ENCODE results near the gene GALNT1.

Gene GALNT1

GRCh38 chr18:35682281-35682867 is 100.8 kb downstream of the GALNT1 start:
- DNase-seq: no peak

- peak in 1 of 2 donors; percentile 13 for DNase-seq
Observed at GRCh38 chr18:35683021-35683420, 101.5 kb downstream of the GALNT1 start.

DNA sequence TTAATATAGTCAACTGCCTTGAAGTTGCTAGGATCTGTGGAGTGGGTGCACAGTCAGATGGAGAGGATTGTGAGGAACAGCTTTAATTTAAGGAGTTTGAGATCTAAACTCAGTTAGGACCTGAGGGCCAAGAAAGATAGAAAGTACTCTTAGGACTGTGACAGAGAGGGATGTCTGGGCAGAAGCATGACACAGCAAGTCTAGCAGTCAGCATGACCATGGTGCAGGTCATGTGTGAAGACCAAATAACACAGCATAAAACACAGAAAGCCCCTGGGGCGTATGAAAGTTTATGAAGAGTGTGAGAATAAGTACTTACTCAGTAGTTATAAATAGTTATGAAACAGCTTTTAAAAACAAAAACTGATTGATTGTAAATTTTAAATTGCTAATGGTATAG is 107.2 kb downstream of the GALNT1 start:
- no peak for DNase-seq

GRCh38 chr18:35689728-35690127 is 108.2 kb downstream of the GALNT1 start:
- no peak for DNase-seq

DNA sequence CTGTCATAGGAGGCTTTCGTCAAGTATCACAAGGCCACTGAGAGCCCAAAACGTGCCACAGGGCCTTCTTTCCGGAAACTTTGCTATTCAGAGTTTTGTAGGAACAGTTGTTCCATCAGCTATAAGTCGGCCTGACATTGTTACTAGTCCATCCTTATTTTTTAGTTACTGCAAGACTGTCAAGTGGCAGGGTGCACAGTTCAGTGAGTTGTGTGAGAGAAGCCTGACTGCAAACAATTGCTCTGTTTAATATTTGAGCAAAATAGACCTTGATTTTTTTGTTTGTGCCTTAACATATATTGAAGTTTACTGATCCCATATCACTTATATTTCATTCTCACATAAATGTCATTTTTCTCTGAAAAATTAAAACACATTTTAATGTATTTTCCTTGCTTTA is 110.1 kb downstream of the GALNT1 start:
- no peak for DNase-seq

DNA sequence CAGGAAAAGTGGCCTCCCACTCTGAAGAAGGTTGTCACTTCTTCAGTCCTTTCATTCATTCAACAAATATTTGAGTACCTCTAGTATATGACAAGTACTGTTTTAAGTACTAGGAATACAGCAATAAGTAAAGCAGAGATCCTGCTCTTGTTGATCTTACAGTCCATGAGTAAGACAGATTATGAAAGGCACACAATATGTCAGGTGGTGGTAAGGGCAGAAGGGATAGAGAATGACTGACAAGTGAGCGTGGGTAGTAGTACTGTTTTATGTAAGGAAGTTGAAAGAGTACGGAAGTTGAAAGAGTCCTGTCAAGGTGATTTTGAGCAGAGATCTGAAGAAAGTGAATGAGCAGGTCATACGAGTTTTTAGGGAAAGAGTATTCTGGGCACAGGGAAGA is 111.3 kb downstream of the GALNT1 start:
- DNase-seq: no peak

DNA sequence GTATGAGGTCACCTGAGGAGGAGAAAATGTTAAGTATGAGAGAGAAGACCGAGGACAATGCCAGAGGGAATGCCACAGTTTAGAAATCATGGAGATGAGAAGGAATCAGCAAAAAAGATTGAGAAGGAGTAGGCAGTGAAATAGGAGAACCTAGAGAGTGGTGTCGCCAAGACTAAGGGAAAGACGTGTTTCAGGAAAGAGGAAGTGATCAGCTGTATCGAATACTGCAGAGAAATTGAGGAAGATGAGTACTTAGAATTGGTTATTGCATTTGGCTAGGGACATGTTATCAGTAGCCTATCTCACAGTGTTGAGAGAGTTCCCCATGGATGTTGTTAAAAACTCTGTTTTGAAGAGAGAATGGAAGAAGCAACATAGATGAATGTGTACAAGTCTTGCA is 112.3 kb downstream of the GALNT1 start:
- DNase-seq: no peak

DNA sequence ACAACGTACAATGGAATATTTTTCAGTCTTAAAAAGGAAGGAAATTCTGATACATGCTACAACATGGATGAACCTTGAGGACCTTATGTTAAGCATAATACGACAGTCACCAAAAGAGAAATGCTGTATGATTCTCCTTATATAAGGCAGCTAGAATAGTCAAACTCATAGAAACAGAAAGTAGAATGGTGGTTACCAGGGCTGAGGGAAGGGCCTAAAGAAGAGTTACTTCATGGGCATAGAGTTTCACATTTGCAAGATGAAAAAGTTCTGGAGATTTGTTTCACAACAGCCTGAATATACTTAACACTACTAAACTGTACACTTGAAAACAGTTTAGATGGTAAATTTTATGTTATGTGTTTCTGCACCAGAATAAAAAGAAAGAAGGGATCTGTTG is 113.3 kb downstream of the GALNT1 start:
- no peak for DNase-seq

DNA sequence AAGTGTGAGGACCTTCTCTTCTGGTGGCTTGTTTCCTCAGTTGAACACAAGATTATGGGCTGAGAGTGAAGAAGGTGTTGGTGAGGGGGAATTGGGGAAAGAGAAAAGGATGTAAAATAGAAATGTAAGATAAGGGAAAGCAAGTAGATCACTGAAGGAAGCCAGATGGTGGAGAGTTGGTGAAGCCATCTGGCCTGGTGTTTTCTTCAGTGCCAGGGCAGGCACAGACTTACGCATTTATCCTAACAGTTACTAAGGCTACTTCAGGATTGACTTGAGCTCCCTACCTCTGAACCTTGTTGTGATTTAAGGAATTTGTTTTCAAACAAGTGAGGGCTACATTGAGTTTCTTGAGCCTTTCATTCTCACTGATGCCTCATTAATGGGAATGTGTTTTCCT is 113.8 kb downstream of the GALNT1 start:
- DNase-seq: peak in 1 of 2 donors; percentile 74

DNA sequence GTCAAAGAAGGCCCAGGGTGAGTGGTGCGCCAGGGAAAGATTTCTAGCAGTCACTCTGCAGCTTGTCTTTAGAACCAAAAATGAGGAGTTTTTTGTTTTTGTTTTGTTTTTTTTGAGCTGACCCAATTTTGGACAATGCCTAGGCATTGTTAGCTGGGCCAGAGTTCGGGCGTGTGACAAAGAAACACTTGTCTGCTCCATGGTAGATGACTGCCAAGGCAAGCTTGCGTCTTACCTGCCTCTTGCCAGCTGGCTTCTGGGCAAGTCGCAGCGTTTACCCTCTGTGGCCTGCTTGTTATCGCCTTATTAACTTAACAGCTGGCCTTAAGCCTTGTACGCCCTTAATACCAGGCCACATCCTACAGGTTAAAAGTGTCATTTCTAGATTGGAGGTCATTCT is 114.3 kb downstream of the GALNT1 start:
- DNase-seq: peak; percentile 81 to 92

GRCh38 chr18:35696307-35696706 is 114.8 kb downstream of the GALNT1 start:
- no peak for DNase-seq

GRCh38 chr18:35697869-35698268 is 116.3 kb downstream of the GALNT1 start:
- no peak for DNase-seq

DNA sequence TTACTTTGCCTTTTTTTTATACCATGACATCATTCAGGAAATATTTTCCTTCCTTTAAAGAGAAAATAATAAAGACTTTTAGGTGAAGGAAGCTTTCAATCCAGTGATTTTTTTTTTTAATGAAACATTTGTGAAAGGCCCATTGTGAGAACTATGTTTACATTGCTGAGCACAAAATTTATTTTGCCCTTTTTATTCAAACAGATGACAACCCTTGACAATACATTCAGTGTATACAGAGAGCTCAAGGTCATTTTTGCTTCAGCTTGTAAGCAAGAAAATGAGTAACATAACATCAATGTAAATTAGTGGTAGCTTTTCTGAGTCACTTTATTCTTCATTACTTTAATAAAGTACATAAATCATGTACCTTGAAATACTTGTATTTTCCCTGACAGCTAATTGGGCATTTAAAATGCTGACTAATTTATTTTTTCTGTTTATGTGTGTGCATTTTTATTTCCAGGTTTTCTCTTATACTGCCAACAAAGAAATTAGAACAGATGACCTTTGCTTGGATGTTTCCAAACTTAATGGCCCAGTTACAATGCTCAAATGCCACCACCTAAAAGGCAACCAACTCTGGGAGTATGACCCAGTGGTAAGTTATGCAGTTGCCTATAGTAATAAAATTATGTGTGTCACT is 121.6 kb downstream of the GALNT1 start:
- DNase-seq: no peak

DNA sequence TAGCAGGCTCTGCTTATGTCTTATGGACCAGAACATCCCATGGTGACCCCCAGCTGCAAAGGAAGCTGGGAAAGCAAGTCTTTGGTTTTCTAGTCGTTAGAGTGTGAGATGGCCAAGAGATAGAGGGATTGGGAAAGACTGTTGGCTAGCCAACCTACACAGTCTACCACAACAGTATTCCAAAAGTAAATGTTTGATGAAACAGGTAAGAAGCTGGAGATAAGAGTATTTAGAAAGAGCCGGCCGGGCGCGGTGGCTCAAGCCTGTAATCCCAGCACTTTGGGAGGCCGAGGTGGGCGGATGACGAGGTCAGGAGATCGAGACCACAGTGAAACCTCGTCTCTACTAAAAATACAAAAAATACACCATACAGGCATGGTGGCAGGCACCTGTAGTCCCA is 124.4 kb downstream of the GALNT1 start:
- no peak for DNase-seq

DNA sequence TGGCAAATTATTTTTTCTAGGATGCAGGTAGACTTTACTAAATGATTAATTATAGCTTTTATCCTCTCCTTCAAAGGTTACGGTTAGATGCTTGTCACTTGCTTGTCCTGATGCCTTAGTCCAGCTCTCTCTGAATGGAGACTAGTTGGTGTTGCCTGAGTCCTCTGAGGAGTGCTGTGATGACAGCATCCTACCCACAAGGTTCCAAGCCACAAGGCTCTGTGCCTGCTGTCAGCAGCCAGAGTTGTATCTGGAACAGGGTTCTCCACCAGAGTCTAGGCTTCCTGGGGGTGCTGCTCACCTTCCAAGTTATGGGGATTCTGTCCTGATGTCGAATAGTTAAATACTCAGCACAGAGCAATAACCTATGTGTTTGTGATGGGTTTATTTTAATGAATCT is 125.7 kb downstream of the GALNT1 start:
- DNase-seq: no peak

- no peak for DNase-seq
Observed at GRCh38 chr18:35707674-35708073, 126.1 kb downstream of the GALNT1 start.

GRCh38 chr18:35710581-35710980 is 129.0 kb downstream of the GALNT1 start:
- no peak for DNase-seq

GRCh38 chr18:35711227-35711626 is 129.7 kb downstream of the GALNT1 start:
- DNase-seq: no peak

DNA sequence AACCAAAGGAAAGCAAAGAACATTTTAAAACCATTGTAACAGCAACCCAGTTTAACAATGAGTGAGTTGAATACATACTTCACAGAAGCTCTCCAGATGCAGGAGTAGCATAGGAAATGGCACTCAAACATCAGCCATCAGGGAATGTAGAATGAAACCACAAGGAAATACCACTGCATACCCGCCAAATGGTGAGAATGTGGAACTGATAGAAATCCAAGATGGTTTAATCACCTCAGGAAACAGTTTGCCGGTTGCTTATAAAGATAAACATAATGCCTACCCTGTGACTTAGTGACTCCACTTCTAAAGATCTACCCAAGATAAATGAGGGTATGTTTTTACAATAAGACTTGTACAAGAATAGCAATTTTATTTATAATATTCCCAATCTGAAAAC is 132.0 kb downstream of the GALNT1 start:
- DNase-seq: no peak

GRCh38 chr18:35714539-35714938 is 133.0 kb downstream of the GALNT1 start:
- DNase-seq: no peak

- DNase-seq: no peak
Observed at GRCh38 chr18:35715139-35715538, 133.6 kb downstream of the GALNT1 start.

GRCh38 chr18:35716169-35716831 is 134.8 kb downstream of the GALNT1 start:
- no peak for DNase-seq

- no peak for DNase-seq
Observed at GRCh38 chr18:35717182-35717581, 135.6 kb downstream of the GALNT1 start.

DNA sequence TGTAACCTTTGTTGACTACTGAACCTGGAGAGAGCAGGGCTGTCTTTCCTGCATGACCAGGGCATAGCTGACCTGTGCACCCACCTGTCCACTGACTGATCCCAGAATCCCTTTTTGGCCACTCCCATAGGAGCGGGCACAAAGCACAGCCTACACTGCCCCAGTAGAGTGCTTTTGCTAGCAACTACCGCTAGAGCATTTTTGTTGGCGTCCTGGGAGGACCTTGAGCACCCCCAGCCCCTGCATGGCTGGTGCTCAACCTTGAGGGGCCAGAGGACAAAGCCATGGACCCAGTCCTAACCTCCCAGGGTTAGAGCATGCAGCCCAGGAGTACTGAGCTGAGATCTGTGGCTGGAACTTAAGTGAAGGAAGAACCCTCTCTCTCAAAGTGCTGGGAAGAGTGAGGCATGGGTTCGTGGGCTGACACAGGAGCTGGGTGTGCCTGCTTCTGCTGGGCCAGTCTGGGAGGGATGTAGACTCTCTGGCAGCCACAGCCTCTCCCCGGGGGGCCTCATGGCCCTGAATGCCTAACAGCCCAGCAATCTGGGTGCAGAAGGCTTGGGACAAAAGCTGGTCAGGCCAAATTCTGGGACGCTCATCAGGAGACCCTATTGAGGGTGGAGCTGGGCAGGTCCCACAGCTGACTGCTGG is 140.0 kb downstream of the GALNT1 start:
- no peak for DNase-seq
